ENCODE measurements around the gene GLYATL1.
"Not testable (repeated sequence)": the region's sequence is repeated elsewhere in the genome, so short reads cannot be mapped to it uniquely, and the experiment has no call there.

GLYATL1 gene

DNA sequence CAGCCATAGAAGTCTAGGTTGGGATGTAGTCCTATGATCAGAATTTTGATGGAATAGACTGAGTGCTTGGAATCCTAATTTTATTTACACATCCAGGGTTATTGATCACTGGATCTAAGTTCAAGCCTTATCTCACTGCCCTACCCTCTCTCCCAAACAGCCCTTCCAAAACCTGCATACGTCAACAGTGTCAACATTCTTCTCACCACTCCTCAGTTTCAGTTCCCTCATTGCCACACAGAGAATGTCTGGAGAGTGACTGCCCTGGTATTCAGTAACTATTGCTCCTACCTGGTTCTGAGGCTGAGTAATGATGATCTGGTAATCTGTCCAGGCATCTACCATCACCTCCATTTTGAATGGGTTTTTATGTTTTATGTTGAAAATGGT lies 60.0 kb downstream of the GLYATL1 start:
- DNase-seq (ENCODE audit: low spot score), result peak; percentile 7

DNA sequence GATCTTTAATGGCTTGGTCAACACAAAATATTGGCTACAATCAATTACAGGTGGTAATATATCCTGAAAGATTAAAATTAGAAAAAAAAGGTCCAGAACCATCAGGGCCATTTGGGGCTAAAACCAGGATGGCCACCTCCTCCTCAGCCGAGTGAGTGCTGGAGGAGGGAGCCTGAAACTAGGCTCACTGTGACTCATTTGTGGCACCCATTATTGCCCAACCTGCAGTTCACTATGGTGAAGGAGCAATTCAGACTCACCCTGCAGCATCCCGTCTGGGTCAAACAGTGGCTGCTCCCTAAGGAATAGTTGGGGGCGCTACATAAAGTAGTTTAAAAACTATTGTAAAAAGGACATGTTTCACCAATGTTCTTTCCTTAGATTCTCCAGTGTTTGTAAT lies 60.7 kb downstream of the GLYATL1 start:
- DNase-seq (ENCODE audit: low spot score), result no peak

DNA sequence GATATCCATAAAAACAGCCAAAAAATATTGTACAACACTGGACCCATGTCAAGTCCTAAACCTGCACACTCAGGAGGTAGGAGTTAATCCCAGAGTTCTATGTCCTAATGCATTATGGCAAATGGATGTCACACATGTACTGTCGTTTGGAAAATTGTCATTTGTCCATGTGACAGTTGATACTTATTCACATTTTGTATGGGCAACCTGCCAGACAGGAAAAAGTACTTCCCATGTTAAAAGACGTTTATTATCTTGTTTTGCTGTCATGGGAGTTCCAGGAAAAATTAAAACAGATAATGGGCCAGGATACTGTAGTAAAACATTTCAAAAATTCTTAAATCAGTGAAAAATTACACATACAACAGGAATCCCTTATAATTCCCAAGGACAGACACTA lies 62.7 kb downstream of the GLYATL1 start:
- not testable (repeated sequence) for DNase-seq (ENCODE audit: low spot score)

Measured in HuH-7.5 (cell line).